CD4-positive, alpha-beta T cell (primary cell): ENCODE data around the gene SFTA2. TPM values are rescaled to one million over a fixed set of nuclear protein-coding genes. Genes with fewer than 3 reads are reported as not detected.
A peak's percentile ranks its signal among the peaks of the same experiment; 100 is the strongest.
"Not testable (repeated sequence)": the region's sequence is repeated elsewhere in the genome, so short reads cannot be mapped to it uniquely, and the experiment has no call there.

Source experiments
- ATAC-seq: fragments of 200-7000 bp; cut with Tn5 transposase; one replicate; pipeline ENCODE4 v1.10.0; 2022; ENCODE audit warnings: mild to moderate bottlenecking; ENCODE audit not compliant: poor library complexity
- CTCF ChIA-PET: fragments of 350-600 bp; sonication (Branson Sonifier 250); formaldehyde crosslinking; loops from one replicate; lab custom pipeline; 2021; ENCODE audit warnings: antibody characterized with exemption, inconsistent platforms; lab: Charles Lee
- POLR2A ChIA-PET: fragments of 350-600 bp; sonication (Branson Sonifier 250); formaldehyde crosslinking; loops from one replicate; lab custom pipeline; 2021; ENCODE audit warnings: antibody characterized with exemption, inconsistent platforms; lab: Charles Lee
- DNase-seq, 14 experiments: peaks; one replicate each; pipeline ENCODE4 v3.0.0-alpha.2; 2013 to 2020; ENCODE audit warnings: mixed read lengths in 2 of 14
- H3K27ac ChIP-seq, 2 donors: one replicate each; pipeline versions ENCODE4 v1.5.1 to v1.7.0; 2013; ENCODE audit warnings: low read length in 2 of 2, low read depth in 1 of 2, mild to moderate bottlenecking in 1 of 2
- H3K27me3 ChIP-seq, 2 experiments: 1 replicate in 1 of 2; 2 replicates in 1 of 2; pipeline versions ENCODE4 v1.6.1 to v1.7.0; 2013; ENCODE audit warnings: low read length in 2 of 2, control low read depth in 1 of 2, mild to moderate bottlenecking in 1 of 2, moderate library complexity in 1 of 2; ENCODE audit not compliant: insufficient read depth in 2 of 2, control insufficient read depth in 1 of 2
- H3K36me3 ChIP-seq: one replicate; pipeline ENCODE4 v1.6.1; 2013; ENCODE audit warnings: low read length, control low read depth; ENCODE audit not compliant: insufficient read depth
- H3K4me1 ChIP-seq: one replicate; pipeline ENCODE4 v1.6.1; 2013; ENCODE audit warnings: low read length, control low read depth; ENCODE audit not compliant: insufficient read depth
- H3K4me3 ChIP-seq: one replicate; pipeline ENCODE4 v1.5.1; 2013; ENCODE audit warnings: mild to moderate bottlenecking, low read length, moderate library complexity
- H3K9me3 ChIP-seq, 2 experiments: 1 replicate in 1 of 2; 2 replicates in 1 of 2; pipeline versions ENCODE4 v1.6.1 to v1.7.0; 2013; ENCODE audit warnings: low read length in 2 of 2, mild to moderate bottlenecking in 2 of 2, control low read depth in 1 of 2, moderate library complexity in 1 of 2; ENCODE audit not compliant: control insufficient read depth in 1 of 2, insufficient read depth in 1 of 2
- H3K27ac Mint-ChIP-seq: one replicate; pipeline ENCODE4 v1.8.0; 2020; ENCODE audit warnings: mixed read lengths
- H3K27me3 Mint-ChIP-seq: one replicate; pipeline ENCODE4 v1.8.0; 2021; ENCODE audit warnings: mixed read lengths
- H3K36me3 Mint-ChIP-seq: one replicate; pipeline ENCODE4 v1.8.0; 2021; ENCODE audit warnings: low read depth, mixed read lengths
- H3K4me1 Mint-ChIP-seq: one replicate; pipeline ENCODE4 v1.8.0; 2021; ENCODE audit warnings: low read depth, mixed read lengths
- H3K4me3 Mint-ChIP-seq: one replicate; pipeline ENCODE4 v1.8.0; 2020; ENCODE audit warnings: mild to moderate bottlenecking, mixed read lengths
- H3K9me3 Mint-ChIP-seq: one replicate; pipeline ENCODE4 v1.8.0; 2020; ENCODE audit warnings: mixed read lengths
- CTCF ChIP-seq: fragments of 200-600 bp; IDR thresholded peaks from one replicate; pipeline ENCODE4 v1.8.0; 2022; ENCODE audit warnings: antibody characterized with exemption, mild to moderate bottlenecking
- intact Hi-C, 2 experiments: fragments of 100-400 bp; cut with DNase I in 1 of 2; cut with micrococcal nuclease in 1 of 2; formaldehyde crosslinking; loops; one replicate each; pipeline versions ENCODE4 v1.15.1 to v1.9.0; 2023 to 2025; cut with DNase I, micrococcal nuclease
- total RNA-seq, 174 experiments: library from RNA in 2 of 174; stranded (reverse) in 2 of 174; gene quantifications; one replicate each; pipeline ENCODE4 v1.2.3 and lab custom pipeline; 2021 to 2026

SFTA2 gene
- total RNA-seq, 2 experiments from 2014 or later = not detected

GRCh38 chr6:30912746-30913520 is 19.0 kb downstream of the SFTA2 start:
- H3K4me3 ChIP-seq = no peak overlapping the region
- peak overlapping the region; percentile 96 for H3K4me3 Mint-ChIP-seq
- TF ChIP-seq CTCF = no peak
- DNase-seq (no peak), ATAC-seq (no peak)
- peaks cover 64% of the 10 kb centered on the region for H3K36me3 Mint-ChIP-seq
- H3K36me3 ChIP-seq = peaks cover 36% of the 10 kb centered on the region
- H3K27ac ChIP-seq = no peak overlapping the region
- POLR2A ChIA-PET = interaction anchor here (1.0 to 1.9 kb wide), 6 partner anchors 12 to 587 kb away, joined by 3 to 11 read pairs (median 5); no protein-coding TSS in a partner anchor
- peaks cover 34% of the 10 kb centered on the region for H3K4me1 Mint-ChIP-seq
- intact Hi-C loops = loop anchor here in 1 of 2 experiments (10.0 kb wide), 1 partner anchor 588 kb away; the partner anchor contains the start of gene TRIM39
- H3K9me3 Mint-ChIP-seq = no peaks in the 10 kb centered on the region
- peak overlapping the region; percentile 59 for H3K27ac Mint-ChIP-seq
- no peaks in the 10 kb centered on the region for H3K9me3 ChIP-seq
- peaks cover 28% of the 10 kb centered on the region for H3K4me1 ChIP-seq
- H3K27me3 ChIP-seq = no peaks in the 10 kb centered on the region
- no peaks in the 10 kb centered on the region for H3K27me3 Mint-ChIP-seq
- CTCF ChIA-PET = interaction anchor here (0.9 to 2.9 kb wide), 4 partner anchors 85 to 175 kb away, joined by 4 to 13 read pairs (median 7); no protein-coding TSS in a partner anchor

- H3K27me3 ChIP-seq, H3K4me3 ChIP-seq, CTCF ChIA-PET, H3K9me3 Mint-ChIP-seq, ATAC-seq, DNase-seq, H3K27ac ChIP-seq, H3K27me3 Mint-ChIP-seq, H3K9me3 ChIP-seq, H3K27ac Mint-ChIP-seq: not testable (repeated sequence)
- Histone ChIP-seq H3K4me1 (peaks cover 32% of the 10 kb centered on the region), H3K36me3 (peaks cover 21% of the 10 kb centered on the region)
- H3K4me1 Mint-ChIP-seq = peaks cover 34% of the 10 kb centered on the region
- intact Hi-C loops = loop anchor here in 1 of 2 experiments (10.0 kb wide), 1 partner anchor 586 kb away; the partner anchor contains the start of gene TRIM39
- POLR2A ChIA-PET = interaction anchor here (0.9 kb wide), 1 partner anchor 43 kb away, joined by 4 read pairs; no protein-coding TSS in a partner anchor
- H3K36me3 Mint-ChIP-seq = peaks cover 45% of the 10 kb centered on the region
- H3K4me3 Mint-ChIP-seq = peak overlapping the region; percentile 50
These were observed 21.5 kb downstream of the SFTA2 start for GRCh38 chr6:30910473-30910872.

DNA sequence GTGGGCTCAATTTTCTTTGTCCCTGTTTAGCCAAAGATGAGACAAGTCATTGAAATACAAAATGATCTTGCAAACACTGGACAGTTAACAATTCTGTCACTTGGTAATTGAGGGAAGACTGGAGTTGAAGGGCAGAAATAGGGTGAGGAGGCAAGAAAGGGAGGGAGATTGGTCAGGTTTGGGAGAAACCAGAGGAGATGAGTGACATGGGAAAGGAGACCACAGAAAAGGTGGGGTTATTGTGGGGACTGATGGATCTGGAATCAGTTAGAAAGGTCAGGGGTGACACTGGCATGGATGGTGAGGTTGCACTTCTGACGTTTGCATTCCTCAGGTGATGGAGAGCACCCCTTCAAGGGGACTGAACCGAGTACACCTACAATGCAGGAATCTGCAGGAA is 23.3 kb downstream of the SFTA2 start:
- ChIA-PET CTCF (no interaction called here), POLR2A (interaction anchor here (1.4 kb wide), 1 partner anchor 291 kb away, joined by 4 read pairs; the partner anchor contains the start of genes MRPS18B and PPP1R10)
- Histone ChIP-seq H3K36me3 (peaks cover 21% of the 10 kb centered on the region), H3K27ac (no peak overlapping the region), H3K4me3 (peak overlapping the region; percentile 81), H3K4me1 (peaks cover 18% of the 10 kb centered on the region), H3K9me3 (no peaks in the 10 kb centered on the region), H3K27me3 (no peaks in the 10 kb centered on the region)
- Mint-ChIP-seq H3K27ac (no peak overlapping the region), H3K9me3 (no peaks in the 10 kb centered on the region), H3K4me3 (peak overlapping the region; percentile 98), H3K36me3 (peaks cover 41% of the 10 kb centered on the region), H3K27me3 (no peaks in the 10 kb centered on the region), H3K4me1 (peaks cover 22% of the 10 kb centered on the region)
- intact Hi-C loops = loop anchor here in 1 of 2 experiments (5.0 kb wide), 1 partner anchor 281 kb away; the partner anchor contains the start of gene ATAT1
- TF ChIP-seq CTCF = no peak
- no peak for ATAC-seq
- DNase-seq = no peak
